Measurements from ENCODE around the gene PPARG. TPM values are rescaled to one million over a fixed set of nuclear protein-coding genes. Genes with fewer than 3 reads are reported as not detected.

The PPARG gene
- total and polyA plus RNA-seq, 2 of the 8 experiments (the other 6 are each of a cell fraction or from before 2014, with no cell fraction given), result 0.06 TPM; not detected in 1

DNA sequence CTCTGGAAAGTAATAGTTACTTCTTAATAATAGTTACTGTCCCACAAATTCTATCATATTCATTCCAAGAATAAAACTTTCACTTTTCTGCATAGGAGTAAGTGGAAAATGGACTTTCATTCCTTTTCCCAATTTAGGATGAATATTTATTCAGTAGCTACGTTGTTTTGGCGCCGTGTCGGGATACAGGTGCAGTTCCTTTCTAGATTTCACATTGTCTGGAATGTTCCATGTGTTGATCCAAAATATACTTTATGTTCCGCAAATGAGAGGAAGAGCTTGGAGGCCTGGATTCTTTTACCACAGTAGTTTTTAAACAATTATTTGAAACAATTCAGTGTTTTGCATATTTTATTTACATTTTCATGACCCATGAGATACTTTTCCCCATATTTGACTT lies 22.8 kb upstream of the PPARG start:
- Histone ChIP-seq H3K4me2 (ENCODE audit: insufficient read depth in 1 of 2, low read depth in 2 of 2, low read length in 2 of 2) (no peak overlapping the region), H3K79me2 (ENCODE audit: control insufficient read depth in 1 of 2, insufficient read depth in 2 of 2, low read length in 2 of 2) (no peaks in the 10 kb centered on the region), H4K91ac (replicated peaks; ENCODE audit: insufficient read length, low read length) (no peak overlapping the region), H2BK5ac (ENCODE audit: low read depth, low read length) (no peak overlapping the region), H3K4me3 (ENCODE audit: extremely low read depth in 1 of 4, insufficient read depth in 2 of 4, low read depth in 3 of 4, low read length in 4 of 4) (no peak overlapping the region), H3K56ac (replicated peaks; ENCODE audit: insufficient read length, low read depth, low read length) (no peak overlapping the region), H2BK120ac (replicated peaks; ENCODE audit: low read depth, low read length) (no peak overlapping the region), H3K27ac (ENCODE audit: low read depth, low read length) (no peak overlapping the region), H2AFZ (ENCODE audit: low read length) (no peak overlapping the region), H3K18ac (ENCODE audit: extremely low read depth, low read length) (no peak overlapping the region), H4K8ac (ENCODE audit: extremely low read depth, insufficient read depth, low read length) (no peak overlapping the region), H2BK20ac (ENCODE audit: low read length) (no peak overlapping the region), H3K36me3 (ENCODE audit: control insufficient read depth in 2 of 4, insufficient read depth in 4 of 4, low read length in 3 of 4) (no peaks in the 10 kb centered on the region), H3K23ac (ENCODE audit: insufficient read length) (no peak overlapping the region), H3K23me2 (ENCODE audit: low read depth, low read length) (no peaks in the 10 kb centered on the region), H2BK12ac (ENCODE audit: low read depth, low read length) (no peak overlapping the region), H3K9me3 (ENCODE audit: insufficient read depth in 2 of 2, low read depth in 1 of 2, low read length in 1 of 2) (no peaks in the 10 kb centered on the region), H4K5ac (ENCODE audit: insufficient read length, low read depth, low read length) (no peak overlapping the region), H3K4ac (replicated peaks; ENCODE audit: insufficient read length, low read depth, low read length) (no peak overlapping the region), H3K4me1 (replicated peaks in 1 of 4; ENCODE audit: control insufficient read depth in 3 of 4, insufficient read depth in 4 of 4, low read length in 3 of 4) (no peaks in the 10 kb centered on the region), H3K79me1 (ENCODE audit: low read depth, low read length) (no peaks in the 10 kb centered on the region), H2AK5ac (ENCODE audit: low read depth, low read length) (no peak overlapping the region), H4K20me1 (replicated peaks in 1 of 2; ENCODE audit: control insufficient read depth in 1 of 2, insufficient read depth in 2 of 2, low read length in 2 of 2) (no peaks in the 10 kb centered on the region), H3K9ac (replicated peaks in 1 of 4; ENCODE audit: extremely low read depth in 1 of 4, low read depth in 3 of 4, low read length in 3 of 4) (no peak overlapping the region), H3K14ac (ENCODE audit: insufficient read length) (no peak overlapping the region), H2BK15ac (ENCODE audit: low read length) (no peak overlapping the region), H3K27me3 (replicated peaks in 1 of 4; ENCODE audit: control insufficient read depth in 3 of 4, extremely low read depth in 1 of 4, insufficient read depth in 3 of 4, low read length in 3 of 4) (no peaks in the 10 kb centered on the region)
- POLR2A ChIA-PET (ENCODE audit: partially characterized antibody), result no interaction called here
- DNase-seq (ENCODE audit: low read depth in 1 of 2, low spot score in 2 of 2) (no peak), FAIRE-seq (no peak)
- CTCF ChIA-PET (ENCODE audit: partially characterized antibody), result interaction anchor here (1.2 kb wide), 1 partner anchor 13 kb away, joined by 5 read pairs; no protein-coding TSS in a partner anchor
- 98% methylated on average over 5 of the region's 5 CpGs; no CpG with 5 or more reads in 1 of the 2 experiments for WGBS, 2 experiments (ENCODE audit: extremely low coverage in 1 of 2, insufficient coverage in 1 of 2, insufficient read length in 1 of 2, insufficient replicate concordance in 2 of 2, low coverage in 1 of 2, low lambda C conversion rate in 2 of 2, missing lambda C conversion rate in 1 of 2)
- no peak for TF ChIP-seq ASH2L (IDR thresholded peaks at IDR 0.05; ENCODE audit: low read length)
- TF ChIP-seq EZH2 (IDR thresholded peaks at IDR 0.05; ENCODE audit: low read depth, low read length, severe bottlenecking), result no peak
- no peak for TF ChIP-seq YY1 (IDR thresholded peaks at IDR 0.05; ENCODE audit: low read depth, low read length)
- no peak for TF ChIP-seq JUND (IDR thresholded peaks at IDR 0.05; ENCODE audit: low read length)
- no peak for TF ChIP-seq BACH1 (IDR thresholded peaks at IDR 0.05; ENCODE audit: low read length)
- no peak for TF ChIP-seq ZNF274 (IDR thresholded peaks at IDR 0.05; ENCODE audit: borderline replicate concordance, extremely low read depth, low read length)
- TF ChIP-seq, protein P1, sequence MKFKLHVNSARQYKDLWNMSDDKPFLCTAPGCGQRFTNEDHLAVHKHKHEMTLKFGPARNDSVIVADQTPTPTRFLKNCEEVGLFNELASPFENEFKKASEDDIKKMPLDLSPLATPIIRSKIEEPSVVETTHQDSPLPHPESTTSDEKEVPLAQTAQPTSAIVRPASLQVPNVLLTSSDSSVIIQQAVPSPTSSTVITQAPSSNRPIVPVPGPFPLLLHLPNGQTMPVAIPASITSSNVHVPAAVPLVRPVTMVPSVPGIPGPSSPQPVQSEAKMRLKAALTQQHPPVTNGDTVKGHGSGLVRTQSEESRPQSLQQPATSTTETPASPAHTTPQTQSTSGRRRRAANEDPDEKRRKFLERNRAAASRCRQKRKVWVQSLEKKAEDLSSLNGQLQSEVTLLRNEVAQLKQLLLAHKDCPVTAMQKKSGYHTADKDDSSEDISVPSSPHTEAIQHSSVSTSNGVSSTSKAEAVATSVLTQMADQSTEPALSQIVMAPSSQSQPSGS (IDR thresholded peaks at IDR 0.05; ENCODE audit: low read length), result no peak
- TF ChIP-seq POLR2AphosphoS5 (IDR thresholded peaks at IDR 0.05; ENCODE audit: low read depth, low read length), result no peak
- no peak for TF ChIP-seq KDM4A (IDR thresholded peaks at IDR 0.05; ENCODE audit: low read depth, low read length, severe bottlenecking)
- TF ChIP-seq GTF2F1 (IDR thresholded peaks at IDR 0.05; ENCODE audit: borderline replicate concordance, low read depth, low read length), result no peak
- no peak for TF ChIP-seq NRF1 (IDR thresholded peaks at IDR 0.05; ENCODE audit: low read depth, low read length)
- TF ChIP-seq SUZ12 (IDR thresholded peaks at IDR 0.05; ENCODE audit: low read length), result no peak
